ENCODE data around the gene TTYH1.

Gene TTYH1

DNA sequence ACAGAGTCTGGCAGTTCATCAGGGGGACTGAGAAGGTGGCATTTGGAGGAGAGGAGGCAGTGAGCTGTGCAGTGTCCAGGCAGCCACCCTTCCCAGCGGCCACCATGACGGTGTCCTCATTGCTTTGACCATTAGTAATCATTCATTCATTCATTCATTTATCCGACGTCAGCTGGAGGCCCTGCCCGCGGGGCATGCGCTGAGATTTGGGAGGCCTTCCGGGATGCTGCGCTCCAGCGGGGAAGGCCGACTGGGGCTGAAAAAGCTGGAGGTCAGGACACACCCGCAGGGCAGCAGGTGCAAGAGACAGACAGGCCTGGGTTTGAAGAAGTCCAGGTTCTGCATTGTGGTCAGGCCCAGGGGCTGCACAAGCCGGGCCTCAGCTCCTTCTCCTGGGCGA is 8.9 kb downstream of the TTYH1 start:
- DNase-seq (ENCODE audit: low read depth), result no peak

- no peak for DNase-seq (ENCODE audit: low read depth)
These were observed 9.6 kb downstream of the TTYH1 start for GRCh38 chr19:54424660-54425381.

- no peak for DNase-seq (ENCODE audit: low read depth)
These were observed 10.1 kb downstream of the TTYH1 start for GRCh38 chr19:54425382-54425723.

- DNase-seq (ENCODE audit: low read depth), result no peak
These were observed 11.1 kb downstream of the TTYH1 start for GRCh38 chr19:54426291-54426931.

DNA sequence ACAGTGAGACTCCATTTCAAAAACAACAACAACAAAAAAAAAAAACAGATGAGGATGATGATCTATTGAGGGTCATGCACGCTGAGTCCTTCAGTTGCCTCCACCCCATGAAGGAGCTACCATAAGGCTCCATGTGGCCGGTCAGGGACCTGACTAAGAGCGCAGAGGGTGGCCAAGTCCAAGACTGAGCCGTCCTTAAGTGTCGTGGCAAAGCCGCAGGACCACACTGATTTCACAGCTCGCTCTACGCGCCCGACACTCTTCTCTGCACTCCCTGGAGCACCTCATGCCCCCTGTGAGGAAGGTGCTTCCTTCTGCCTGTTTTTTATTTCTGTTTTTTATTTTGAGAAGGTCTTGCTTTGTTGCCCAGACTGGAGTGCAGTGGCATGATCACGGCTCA is 12.3 kb downstream of the TTYH1 start:
- DNase-seq (ENCODE audit: low read depth), result no peak

DNA sequence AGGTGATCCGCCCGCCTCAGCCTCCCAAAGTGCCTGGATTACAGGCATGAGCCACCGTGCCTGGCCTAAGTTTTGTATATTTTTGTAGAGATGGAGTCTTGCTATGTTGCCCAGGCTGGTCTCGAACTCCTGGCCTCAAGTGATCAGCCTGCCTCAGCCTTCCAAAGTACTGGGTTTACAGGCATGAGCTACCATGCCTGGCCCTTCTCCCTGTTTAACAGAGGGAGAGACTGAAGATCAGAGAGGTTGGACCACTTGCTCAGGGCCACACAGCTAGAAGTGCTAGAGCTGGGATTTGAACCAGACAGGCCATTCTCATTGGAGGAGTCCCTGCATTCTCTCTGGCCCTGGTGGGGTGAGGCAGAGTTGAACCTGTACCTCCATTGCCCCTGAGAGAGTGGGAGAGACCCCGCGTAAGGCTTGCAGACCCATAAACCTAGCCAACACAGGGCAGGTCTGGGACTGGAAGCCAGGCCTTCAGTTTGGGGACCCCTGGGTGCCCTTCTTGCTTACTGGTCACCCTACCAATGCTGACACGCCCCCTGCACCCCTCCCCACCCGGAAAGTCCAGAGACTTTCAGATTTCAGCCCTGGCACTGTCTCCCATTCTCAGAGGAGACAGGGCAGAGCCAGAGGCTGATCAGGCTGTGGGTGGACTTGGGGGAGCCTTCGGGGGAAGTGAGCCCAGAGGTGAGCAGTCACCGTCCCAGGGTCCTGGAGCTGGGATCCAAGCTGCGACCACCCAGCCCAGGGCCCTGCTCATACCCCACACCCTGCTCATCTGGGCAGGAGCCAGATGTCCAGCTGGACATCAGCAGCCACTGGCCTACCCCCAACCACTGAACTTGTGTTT is 13.3 kb downstream of the TTYH1 start:
- no peak for DNase-seq (ENCODE audit: low read depth)

DNA sequence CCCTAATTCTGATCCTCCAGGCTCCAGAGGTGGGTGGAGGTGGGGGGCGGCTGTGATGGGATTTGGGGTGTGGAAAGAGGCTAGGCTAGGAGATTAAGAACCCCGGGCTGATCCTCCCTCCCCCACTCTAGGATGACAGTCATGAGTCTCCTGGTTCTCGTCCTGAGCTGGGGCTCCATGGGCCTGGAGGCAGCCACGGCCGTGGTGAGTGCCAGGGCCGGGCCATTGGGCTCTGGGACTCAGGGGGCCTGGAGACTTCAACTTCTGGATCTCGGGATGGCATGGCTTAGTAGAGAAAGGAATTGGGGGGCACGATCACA is 13.9 kb downstream of the TTYH1 start:
- DNase-seq (ENCODE audit: low read depth), result no peak

GRCh38 chr19:54429545-54430227 is 14.4 kb downstream of the TTYH1 start:
- no peak for DNase-seq (ENCODE audit: low read depth)

- DNase-seq (ENCODE audit: low read depth), result peak; percentile 17
These were observed 15.3 kb downstream of the TTYH1 start for GRCh38 chr19:54430306-54431254.

DNA sequence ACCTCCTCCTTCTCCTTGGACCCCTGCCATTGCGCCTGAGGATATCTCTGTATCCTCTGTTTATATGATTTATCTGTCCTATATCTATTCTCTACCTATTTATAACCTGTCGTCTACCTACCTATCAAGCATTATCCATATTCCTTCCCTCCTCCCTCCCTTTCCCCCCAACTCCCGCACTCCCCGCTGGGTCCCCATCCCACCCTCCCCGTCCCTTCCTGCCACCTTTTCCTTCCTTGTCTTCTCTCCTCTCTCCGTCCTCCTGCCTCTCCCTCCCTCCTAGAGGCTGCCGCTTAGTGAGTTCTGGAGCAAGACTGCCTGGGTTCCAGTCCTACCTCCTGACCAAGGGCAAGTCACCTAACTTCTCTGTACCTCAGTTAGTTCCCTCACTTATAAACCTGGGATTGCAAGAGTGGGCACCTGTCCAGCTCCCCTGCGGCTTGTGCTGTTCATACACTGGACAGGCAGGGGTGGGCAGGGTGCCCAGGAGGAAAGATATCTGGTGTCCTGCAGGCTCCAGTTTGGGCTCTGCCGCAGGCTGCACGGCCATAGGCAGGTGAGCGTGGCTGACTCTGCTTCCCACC is 16.1 kb downstream of the TTYH1 start:
- DNase-seq (ENCODE audit: low read depth), result no peak

DNA sequence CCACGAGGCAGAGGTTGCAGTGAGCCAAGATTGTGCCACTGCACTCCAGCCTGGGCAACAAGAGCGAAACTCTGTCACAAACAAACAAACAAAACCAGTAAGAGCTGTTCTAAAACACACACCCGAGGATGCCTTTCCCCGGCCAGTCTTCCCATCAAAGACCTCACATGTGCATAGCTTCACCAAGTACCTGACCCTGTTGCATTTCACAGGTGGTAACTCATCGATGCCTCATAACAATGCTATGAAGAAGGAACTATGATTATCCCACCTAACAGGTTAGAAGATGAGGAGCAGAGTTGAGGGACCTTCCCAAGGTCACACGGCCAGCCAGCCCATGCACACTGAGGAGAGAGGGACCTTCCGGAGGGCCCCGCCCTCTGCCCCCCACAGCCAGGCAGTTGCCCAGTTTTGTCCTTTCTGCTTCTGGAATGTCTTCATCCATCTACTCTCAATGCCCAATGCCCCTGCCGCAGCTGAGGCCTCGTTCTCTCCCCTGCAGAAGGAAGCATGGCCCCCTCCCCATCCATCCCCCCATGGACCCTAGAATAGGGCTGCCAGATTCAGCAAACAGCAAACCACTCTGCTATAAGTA is 17.0 kb downstream of the TTYH1 start:
- no peak for DNase-seq (ENCODE audit: low read depth)

GRCh38 chr19:54433697-54434096 is 18.4 kb downstream of the TTYH1 start:
- no peak for DNase-seq (ENCODE audit: low read depth)

- no peak for DNase-seq (ENCODE audit: low read depth)
These were observed 19.0 kb downstream of the TTYH1 start for GRCh38 chr19:54434112-54434872.

- no peak for DNase-seq (ENCODE audit: low read depth)
These were observed 19.6 kb downstream of the TTYH1 start for GRCh38 chr19:54434873-54435214.

DNA sequence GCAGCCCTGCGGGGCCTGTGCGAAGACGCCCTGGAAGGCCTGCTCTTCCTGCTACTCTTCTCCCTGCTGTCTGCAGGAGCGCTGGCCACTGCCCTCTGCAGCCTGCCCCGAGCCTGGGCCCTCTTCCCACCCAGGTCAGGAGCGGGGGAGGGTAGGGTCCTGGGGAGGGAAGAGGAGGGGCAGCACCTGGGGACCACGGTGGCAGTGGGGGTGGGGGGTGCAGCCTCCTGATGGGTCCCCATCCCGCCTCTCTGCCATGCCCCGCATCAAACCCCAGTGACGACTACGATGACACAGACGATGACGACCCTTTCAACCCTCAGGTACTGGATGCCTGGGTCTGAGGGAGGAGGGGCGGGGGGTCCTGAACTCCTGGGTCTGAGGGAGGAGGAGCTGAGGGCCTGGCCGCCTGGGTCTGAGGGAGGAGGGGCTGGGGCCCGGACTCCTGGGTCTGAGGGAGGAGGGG is 20.3 kb downstream of the TTYH1 start:
- DNase-seq (ENCODE audit: low read depth), result no peak

DNA sequence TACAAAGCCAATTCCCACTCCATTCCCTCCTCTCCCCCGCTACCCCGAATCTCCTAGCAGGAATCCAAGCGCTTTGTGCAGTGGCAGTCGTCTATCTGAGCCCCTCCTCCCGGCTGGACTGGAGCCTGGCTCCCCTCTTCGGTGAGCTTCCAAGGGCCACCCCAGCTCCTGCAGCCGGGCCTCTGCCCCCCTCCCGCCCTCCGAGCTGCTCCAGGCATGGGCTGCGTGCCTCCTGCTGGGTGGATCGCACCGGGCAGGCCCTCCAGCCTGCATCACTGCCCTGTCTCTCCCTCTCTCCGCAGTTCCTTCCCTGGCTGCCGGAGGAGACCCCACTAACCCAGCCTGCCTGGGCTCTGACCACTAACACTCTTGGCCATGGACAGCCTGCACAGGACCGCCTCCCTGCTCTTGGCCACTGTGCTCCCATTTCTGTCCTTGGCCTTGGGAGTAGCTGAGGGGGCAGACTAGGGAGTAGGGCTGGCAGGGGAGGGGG is 20.8 kb downstream of the TTYH1 start:
- no peak for DNase-seq (ENCODE audit: low read depth)

GRCh38 chr19:54436628-54437252 is 21.5 kb downstream of the TTYH1 start:
- DNase-seq (ENCODE audit: low read depth), result no peak

GRCh38 chr19:54439174-54439851 is 24.0 kb downstream of the TTYH1 start:
- peak; percentile 38 for DNase-seq (ENCODE audit: low read depth)

DNA sequence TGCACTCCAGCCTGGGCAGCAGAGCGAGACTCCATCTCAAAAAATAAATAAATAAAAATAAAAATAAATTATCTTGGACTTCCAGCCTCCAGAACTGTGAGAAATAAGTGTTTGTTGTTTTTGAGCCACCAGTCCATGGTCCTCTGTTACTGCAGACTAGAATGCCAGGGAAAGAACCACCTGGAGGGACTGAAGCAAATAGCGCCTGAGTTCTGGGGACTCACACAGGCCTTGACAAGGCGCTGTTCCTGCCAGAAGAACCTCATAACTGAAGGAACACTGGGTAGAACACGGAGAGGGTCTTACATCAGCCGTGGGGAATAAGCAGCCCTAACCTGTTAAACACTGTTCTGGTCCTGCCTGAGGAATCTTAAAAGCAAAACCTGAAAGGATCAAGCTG is 25.4 kb downstream of the TTYH1 start:
- DNase-seq (ENCODE audit: low read depth), result no peak

Measured in ELR (cell line).